ENCODE measurements around the gene PDE1A. TPM values are rescaled to one million over a fixed set of nuclear protein-coding genes. Genes with fewer than 3 reads are reported as not detected.

The PDE1A gene
- total RNA-seq, 1 experiment from 2014 or later: 0.36 TPM

DNA sequence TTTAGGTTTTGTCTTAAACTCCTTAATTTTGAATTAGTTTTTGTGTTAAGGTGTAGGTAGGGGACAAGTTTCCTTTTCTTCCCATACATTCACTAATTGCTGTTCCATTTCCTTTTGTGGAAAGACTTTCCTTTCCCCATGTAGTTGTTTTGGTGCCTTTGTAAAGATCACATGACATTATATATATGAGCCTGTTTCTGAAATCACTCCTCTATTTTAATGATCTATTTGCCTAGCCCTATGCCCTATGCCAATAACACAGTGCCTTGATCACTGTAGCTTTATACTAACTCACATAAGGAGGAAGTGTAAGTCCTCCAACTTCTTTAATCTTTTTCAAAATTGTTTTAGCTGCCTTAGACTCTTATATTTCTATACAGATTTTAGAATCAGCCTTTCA lies 229.3 kb downstream of the PDE1A start:
- DNase-seq (ENCODE audit: low read depth): no peak

DNA sequence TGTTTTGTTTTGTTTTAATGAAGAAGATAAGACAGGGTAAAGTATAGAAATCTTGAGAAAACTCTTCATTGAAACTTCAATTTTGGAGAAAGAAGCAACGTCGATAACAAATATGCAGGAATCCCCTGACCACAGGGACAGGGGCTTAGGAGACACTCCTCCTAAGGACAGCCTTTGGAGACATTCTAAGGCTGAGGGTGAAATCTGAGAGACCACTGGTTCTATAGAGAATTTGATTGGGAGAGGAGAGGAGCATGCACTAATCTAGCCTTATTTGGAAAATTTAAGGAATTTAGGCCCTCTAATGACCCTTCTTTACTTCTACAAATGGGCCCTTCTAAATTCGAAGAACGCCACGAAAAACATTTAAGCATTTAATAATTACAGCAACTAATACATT lies 233.5 kb downstream of the PDE1A start:
- no peak for DNase-seq (ENCODE audit: low read depth)

DNA sequence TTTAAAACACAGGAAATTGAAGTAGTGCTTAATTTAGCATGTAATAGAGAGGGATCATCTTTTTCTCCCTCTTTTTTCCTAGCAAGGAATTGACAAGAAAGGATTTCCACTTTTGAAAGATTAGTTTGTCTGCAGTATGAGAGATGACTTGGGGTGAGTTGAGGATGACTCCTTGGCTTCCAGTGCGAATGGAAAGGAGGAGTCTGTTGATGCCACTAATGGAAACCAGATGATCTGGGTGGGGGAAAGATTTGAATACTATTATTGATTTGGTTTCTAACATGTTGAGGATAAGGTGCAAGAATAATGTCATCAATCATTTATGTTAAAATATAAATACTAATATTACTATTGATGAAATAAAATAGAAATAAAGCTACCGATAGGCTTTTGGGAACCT lies 235.8 kb downstream of the PDE1A start:
- DNase-seq (ENCODE audit: low read depth): no peak

DNA sequence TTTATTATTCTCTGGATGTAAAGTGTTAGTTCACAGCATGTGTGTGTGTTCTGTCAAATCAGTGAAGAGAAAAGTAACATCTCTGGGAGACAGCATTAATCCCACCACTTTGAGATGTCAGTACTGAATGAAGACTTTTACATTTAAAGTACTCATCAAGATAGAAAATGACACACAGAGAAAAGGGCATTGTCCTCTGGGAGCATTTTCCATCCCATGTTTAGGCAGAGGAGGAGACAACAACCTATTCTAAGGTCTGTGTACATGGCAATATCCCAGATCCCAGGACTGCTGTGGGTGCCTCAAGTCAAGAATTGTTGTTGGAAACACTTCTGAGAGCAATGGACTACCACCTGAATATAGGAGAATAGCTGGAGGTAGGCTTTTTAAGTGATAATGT lies 239.7 kb downstream of the PDE1A start:
- DNase-seq (ENCODE audit: low read depth): no peak

DNA sequence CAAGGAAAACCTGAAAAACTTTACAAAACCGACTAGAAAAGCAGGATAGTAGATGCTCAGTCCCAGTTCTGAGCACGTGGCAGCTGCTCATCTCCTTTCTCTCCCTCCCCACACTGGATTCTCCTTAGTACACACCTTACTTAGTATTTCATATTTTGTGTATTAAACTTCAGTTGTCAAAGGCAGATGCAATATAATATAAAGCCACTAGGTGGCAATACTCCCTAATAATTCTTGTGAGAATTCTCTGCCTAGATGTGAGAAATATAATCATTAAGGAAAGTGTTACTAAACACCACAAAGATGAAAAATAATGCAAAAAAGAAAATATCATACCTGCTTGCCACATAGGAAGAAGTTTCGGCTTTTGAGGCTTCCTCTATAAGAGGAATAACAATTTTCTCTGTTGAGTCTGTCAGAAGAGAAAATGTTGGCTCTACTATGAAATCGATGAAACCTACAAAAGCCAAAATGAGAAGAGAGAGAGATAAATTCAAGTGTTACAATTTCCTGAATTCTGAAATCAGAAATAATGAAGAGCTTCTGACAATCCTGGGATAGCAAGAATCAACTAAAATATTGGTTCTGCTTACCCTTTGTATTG lies 240.6 kb downstream of the PDE1A start:
- peak; percentile 36 for DNase-seq (ENCODE audit: low read depth)

DNA sequence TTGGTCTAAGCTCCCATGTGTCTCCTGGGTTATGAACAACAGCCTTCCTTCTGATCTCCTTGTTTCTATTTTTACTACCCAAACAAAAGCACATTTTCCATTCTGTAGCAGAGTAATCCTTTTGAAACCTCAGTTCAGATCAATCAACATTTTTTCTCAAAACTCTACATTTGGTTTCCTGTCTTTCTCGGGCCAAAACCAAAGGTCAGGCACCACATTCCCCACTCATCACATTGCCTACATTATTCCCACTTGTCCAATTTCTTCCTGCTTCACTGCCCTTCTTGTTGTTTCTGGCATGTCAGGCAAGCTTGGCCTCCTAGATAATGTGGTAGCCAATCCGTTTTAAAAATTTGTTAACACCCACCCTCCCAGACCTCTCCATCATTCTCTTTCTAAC lies 244.4 kb downstream of the PDE1A start:
- DNase-seq (ENCODE audit: low read depth): no peak

DNA sequence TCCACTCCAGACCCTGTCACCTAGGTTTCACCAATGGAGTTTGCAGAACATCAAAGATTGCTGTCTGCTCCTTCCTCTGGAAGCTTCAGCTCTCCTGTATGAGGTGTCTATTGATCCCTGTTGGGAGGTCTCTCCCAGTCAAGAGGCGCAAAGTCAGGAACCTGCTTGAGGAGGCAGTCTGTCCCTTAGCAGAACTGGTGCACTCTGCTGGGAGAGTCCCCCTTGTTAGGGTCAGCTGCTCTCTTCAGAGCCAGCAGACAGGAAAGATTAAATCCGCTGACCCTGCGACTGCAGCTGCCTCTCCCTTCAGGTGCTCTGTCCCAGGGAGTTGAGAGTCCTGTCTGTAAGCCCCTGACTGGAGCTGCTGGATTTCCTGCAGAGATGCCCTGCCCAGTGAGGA lies 245.5 kb downstream of the PDE1A start:
- DNase-seq (ENCODE audit: low read depth): no peak

DNA sequence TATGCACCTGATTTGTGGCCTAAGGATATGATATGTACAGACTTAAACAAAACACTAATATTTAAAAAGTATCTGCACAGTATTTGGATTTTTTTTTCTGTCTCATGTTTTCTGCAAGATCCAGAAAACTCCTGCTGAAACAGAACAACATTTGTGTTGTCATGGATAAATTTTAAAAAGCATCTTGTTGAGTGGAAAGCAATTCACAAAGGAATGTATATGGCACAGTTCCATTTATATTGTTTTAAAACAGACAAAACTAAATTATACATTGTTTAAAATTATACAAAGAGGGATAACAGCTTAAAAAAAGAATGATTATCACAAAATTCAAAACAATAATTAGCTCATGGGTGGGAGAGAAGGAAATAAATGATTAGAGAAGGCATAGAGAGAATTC lies 247.7 kb downstream of the PDE1A start:
- no peak for DNase-seq (ENCODE audit: low read depth)

DNA sequence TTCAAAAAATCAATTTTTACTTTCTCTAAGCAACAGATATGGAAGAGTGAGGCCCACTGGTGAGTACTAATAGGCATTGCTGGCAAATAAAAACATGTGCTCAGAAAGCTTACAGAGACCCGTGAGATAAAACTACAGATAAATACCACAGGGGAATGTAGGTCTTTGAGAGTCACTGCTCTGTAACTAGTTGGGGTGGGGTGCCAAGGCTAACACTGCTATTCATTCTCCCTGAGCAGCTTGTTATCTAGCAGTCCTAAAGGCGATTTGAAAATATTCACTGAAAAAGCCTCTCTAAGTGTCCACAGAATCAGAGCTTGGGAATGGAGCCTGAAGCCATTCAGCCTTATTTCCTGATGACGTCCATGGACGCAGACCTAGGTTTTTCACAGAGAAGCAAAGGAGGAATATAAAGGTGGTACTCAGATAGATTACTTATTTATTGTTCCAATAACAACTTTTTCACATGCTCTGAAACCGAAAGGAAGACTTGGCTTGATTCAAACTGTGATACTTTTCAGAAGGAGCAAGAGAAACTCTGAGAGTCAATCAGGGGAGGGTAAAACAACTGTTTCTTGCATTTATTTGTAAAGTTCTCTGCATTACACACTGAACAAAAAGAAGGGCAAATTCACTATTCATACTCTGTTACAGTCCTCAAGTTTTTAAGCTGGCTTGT lies 252.8 kb downstream of the PDE1A start:
- no peak for DNase-seq (ENCODE audit: low read depth)

DNA sequence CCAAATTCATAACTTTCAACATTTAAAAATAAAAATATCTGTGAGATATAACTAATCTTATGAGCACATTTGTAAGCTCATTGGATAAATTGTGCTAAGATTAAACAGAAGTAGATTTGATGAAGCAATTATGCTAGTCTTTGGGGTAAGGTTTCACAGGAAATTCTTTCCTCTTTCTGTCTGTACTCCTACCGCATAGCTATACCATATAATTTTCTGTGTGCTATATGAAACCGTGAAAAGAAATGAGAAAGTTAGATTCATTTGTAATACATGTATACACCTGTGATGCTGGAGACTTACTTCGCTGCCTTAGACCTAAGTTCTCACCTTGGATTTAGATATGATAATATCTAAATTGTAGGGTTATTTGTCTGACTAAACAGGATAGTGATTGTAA lies 256.5 kb downstream of the PDE1A start:
- no peak for DNase-seq (ENCODE audit: low read depth)

DNA sequence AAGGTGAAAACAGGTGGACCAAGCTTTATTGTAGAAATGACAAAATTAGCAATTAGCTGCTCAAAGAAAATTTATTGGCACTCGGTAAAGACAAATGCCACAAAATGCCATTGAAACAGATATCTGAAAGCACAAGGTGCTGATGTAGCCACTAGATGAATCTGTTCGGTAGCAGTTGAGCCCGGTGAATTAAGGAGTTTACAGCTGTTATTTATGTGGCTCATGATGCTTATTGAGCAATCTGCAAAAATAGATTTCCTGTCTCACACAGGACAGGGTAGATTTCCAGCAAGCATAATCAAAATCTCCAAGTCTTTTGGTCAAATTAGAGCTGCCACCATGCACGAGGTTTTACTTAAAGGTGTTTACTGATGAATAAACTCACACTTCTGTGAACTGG lies 259.0 kb downstream of the PDE1A start:
- no peak for DNase-seq (ENCODE audit: low read depth)

DNA sequence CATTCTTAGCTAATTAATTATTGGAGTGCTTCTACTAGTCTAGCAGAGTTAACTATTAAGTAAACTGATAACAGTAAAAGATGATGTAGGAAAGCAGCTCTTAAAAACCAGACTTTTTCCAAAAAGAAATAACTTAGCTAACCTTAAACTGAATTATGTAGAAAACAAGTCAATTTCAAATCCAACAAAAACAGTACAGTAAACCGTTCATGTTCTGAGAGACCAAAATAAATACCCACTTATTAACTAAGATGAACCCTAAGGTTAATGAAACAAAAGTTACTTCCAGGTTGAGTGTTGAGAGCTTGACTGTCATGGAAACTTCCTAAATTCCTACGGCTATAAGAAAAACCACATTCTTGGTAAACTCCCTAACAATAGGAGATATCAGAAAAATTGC lies 260.0 kb downstream of the PDE1A start:
- DNase-seq (ENCODE audit: low read depth): no peak

DNA sequence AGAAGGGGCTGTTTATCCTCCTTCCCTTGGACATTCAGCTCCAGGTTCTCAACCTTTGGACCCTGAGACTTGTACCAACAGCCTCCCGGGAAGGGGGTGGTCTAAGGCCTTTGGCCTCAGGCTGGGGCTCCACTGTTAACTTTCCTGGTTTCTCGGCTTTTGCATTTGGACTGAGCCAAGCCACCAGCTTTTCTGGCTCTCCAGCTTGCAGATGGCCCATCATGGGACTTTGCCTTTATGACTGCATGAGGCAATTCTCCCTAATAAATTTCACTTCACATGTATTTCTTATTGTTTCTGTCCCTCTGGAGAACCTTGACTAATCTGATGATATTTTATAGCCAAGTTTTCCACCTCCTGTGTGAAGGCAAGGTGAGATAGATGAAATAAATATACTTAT lies 260.4 kb downstream of the PDE1A start:
- no peak for DNase-seq (ENCODE audit: low read depth)

DNA sequence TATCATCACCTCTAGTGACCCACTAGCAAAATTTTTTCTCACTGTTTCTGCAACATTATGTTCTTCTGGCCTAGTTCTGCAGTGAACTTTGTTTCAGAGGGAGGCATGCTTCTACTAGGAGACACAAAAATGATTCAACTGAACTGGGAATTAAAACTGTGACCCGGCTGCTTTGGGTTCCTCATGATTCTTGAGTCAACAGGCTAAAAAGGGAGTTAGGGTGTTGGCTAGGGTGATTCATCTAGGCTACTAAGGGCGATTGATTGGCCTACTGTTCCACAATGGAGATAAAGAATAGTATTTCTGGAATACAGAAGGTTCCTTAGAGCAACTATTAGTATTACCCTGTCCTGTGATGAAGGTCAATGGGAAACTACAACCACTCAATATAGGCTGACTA lies 261.6 kb downstream of the PDE1A start:
- no peak for DNase-seq (ENCODE audit: low read depth)

DNA sequence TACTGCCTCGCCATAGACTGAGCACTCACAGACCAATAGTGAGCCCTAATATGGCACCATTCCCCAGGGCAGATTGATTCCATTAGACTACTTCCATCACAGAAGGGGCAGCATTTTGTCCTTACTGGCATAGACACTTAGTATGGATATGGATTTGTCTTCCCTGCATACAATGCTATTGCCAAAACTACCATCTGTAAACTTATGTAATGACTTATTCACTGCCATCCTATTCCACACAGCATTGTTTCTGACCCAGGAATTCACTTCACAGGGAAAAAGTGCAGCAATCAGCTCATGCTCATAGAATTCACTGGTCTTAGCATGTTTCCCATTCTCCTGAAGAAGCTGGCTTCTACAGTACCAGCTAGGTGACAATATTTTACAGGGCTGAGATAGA lies 262.1 kb downstream of the PDE1A start:
- no peak for DNase-seq (ENCODE audit: low read depth)

DNA sequence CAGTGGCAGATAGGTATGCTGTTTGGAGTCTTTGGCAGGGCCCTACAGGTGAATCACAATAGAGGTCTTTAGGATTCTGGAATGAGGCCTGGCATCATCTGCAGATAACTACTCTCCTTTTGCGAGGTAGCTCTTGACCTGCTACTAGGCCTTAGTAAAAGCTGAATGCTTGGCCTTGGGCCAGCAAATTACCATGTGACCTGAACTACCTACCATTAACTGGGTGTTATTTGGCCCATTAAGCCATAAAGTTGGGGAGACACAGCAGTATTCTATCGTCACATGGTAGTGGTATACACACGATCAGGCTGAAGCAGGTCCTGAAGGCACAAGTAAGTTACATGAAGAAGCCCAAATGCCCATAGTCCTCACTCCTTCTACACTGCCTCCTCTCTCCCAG lies 263.0 kb downstream of the PDE1A start:
- DNase-seq (ENCODE audit: low read depth): no peak

DNA sequence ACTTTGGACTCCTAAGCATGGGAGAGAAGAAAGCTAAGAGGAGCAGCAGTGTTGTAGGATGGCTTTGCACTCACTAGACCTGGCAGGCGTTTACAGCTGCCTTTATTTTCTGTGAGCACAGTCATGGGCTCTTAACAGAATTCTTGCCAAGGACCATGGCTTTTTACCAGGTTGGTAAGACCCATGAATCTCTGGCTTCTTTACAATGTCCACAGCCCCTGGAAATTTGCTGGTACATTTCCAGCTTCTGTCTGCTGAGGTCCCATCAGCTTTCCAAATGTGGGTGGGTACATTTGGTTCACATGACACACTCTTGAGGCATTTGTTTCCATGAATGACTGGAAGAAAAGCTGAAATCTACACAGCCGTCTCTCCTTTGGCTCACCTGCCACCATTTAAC lies 278.5 kb downstream of the PDE1A start:
- DNase-seq (ENCODE audit: low read depth): no peak

DNA sequence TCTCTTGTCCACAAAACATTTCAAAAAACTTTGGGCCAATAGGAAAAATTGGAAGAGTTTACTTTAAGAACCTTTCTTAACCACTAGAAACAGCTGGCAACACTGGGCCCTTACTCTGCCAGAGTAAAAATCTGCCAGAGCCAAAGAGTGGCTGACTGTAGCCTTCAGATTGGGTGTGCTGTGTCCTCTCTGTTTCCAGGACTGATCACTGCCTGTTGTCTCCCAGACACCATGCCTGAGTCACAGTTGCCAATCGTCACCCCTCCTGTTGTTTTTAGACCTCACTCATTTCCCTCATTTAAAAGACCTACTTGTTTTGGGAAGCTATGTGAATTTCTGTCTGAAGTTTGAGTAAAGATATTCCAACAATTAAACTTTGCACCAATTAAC lies 282.1 kb downstream of the PDE1A start:
- DNase-seq (ENCODE audit: low read depth): no peak

DNA sequence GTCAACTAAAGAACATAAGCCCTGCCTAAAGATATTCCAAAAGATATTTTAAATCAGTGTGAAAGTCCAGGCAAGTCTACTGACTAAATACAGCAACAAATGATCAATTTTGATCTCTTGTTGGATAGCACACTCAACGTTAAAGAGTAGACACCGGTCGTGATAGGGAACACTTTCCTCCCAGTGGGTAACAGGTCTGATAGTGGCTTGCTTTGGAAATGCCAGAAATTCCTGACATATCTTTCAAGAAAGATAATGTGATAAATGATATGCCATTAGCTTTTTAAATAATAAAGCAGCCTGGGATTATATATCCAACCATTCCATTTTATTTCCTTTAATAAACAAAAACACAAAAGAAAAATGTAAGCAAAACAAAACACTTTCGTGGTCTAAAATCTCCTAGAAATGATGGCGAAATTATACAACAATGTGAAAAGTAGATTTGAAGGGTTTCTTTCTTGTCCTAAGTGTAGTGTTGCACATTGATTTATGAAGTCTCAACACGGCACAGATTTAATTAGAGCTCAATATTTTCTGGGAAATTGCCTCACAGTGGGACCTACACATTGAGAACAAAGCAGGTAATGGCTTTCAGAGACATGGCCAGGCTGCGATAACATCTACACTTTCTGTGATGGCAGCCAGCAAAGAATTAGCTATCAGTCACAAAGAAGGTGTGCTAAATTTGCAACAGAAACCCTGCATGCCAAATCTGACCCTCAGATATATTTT lies 282.6 kb downstream of the PDE1A start:
- DNase-seq (ENCODE audit: low read depth): no peak

DNA sequence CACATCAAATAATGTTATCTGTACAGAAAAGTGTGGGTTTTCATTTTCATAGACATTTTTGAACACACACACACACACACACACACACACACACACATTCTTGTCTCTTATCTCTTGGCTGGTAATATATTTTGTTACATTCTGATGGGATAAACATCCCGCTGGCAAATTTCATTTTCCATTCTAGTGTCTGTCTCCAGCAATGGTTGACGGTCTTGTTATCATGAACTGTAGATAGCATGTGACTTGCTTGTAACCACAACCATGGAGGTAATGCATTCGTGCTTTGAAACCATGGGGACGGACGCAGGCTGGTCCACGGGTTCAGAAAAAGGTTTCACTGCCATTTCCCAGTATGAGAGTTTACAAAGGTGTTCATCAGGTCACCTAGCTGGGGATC lies 284.8 kb downstream of the PDE1A start:
- DNase-seq (ENCODE audit: low read depth): no peak

DNA sequence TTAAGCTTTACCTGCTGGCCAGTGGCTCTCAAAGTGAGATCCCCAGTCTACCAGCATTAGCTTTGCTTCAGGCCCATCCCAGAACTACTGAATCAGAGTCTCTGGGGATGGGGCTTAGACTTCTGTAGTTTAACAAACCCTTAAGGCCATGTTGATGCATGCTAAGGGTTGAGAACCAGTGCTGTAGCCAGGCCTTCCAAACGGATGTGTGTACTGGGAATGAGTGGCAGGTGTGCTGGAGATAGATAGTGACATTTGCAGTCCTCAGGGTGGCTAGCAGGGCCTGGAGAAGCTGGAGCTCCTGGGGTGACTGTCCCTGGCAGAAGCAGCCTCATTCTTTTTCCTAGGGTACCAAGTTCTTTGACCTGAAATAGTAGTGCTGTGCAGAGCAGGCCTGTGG lies 292.6 kb downstream of the PDE1A start:
- no peak for DNase-seq (ENCODE audit: low read depth)

DNA sequence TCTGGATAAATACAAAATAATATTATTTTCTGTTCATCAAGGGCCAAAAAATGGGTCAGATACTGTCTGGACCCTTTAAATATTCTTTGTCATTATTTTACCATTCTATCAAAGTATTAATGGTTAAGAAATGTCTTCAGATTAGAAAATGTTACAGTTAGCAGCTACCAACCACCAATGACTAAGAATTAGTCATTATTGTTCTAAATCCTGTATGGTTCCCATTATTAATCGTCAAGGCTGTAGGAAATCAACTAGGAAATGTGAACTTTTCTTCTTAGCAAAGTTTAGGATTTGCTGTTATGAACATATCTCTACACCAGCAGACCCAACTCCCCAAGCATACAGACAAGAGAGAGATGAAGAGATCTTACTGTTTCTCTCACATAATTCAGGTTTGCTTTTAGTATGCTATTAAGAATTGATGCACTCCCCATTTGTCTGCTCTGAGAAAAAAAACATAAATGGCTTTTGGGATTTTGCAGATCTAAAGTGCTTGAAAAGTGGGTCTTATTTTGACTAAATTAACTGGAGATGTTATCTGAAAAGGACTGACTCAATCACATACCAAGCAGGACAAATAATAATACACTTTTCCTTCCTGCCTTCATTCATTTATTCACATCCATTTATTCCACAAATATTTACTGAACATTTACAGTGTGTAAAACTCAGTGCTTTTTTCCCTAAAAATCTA lies 293.5 kb downstream of the PDE1A start:
- no peak for DNase-seq (ENCODE audit: low read depth)

DNA sequence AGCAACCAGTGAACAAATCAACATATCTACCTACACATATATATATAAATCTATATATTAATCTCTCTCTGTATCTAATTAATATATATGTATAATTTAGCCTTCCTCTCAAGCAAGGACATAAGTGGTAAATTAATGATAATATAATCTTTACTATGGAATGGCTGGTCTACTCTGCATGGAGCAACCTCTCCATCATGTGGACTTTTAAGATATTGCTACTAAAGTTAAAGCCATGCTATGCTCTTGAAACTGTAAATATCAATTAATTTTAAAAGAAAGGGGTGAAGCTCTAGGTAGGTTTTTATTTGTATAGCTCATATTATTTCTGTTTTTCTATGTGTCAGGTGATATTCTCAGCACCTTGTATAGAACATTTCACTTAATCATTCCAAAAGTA lies 294.2 kb downstream of the PDE1A start:
- no peak for DNase-seq (ENCODE audit: low read depth)

Data from RPMI7951 (cell line).